Measurements from ENCODE around the gene SLC30A3.

The SLC30A3 gene

GRCh38 chr2:27255660-27256059 lies 7.2 kb downstream of the SLC30A3 start:
- DNase-seq: no peak

GRCh38 chr2:27255187-27255586 lies 7.7 kb downstream of the SLC30A3 start:
- no peak for DNase-seq

- no peak for DNase-seq
These were observed 11.1 kb downstream of the SLC30A3 start for GRCh38 chr2:27251766-27252165.

- no peak for DNase-seq
These were observed 12.0 kb downstream of the SLC30A3 start for GRCh38 chr2:27250652-27251379.

GRCh38 chr2:27249891-27250651 lies 12.8 kb downstream of the SLC30A3 start:
- DNase-seq: no peak

- DNase-seq: no peak
These were observed 13.5 kb downstream of the SLC30A3 start for GRCh38 chr2:27249159-27249890.

GRCh38 chr2:27247893-27248292 lies 15.0 kb downstream of the SLC30A3 start:
- DNase-seq: no peak

- DNase-seq: no peak
These were observed 17.2 kb downstream of the SLC30A3 start for GRCh38 chr2:27245626-27246025.

GRCh38 chr2:27245116-27245515 lies 17.7 kb downstream of the SLC30A3 start:
- DNase-seq: no peak

- DNase-seq: no peak
These were observed 19.3 kb downstream of the SLC30A3 start for GRCh38 chr2:27243391-27244130.

GRCh38 chr2:27242614-27242951 lies 20.3 kb downstream of the SLC30A3 start:
- DNase-seq: no peak

GRCh38 chr2:27241761-27242613 lies 20.9 kb downstream of the SLC30A3 start:
- DNase-seq: no peak

GRCh38 chr2:27240406-27240805 lies 22.4 kb downstream of the SLC30A3 start:
- DNase-seq: no peak

GRCh38 chr2:27238976-27239375 lies 23.9 kb downstream of the SLC30A3 start:
- no peak for DNase-seq

GRCh38 chr2:27237341-27237945 lies 25.4 kb downstream of the SLC30A3 start:
- no peak for DNase-seq

- DNase-seq: no peak
These were observed 26.2 kb downstream of the SLC30A3 start for GRCh38 chr2:27236626-27237025.

GRCh38 chr2:27236136-27236535 lies 26.7 kb downstream of the SLC30A3 start:
- no peak for DNase-seq

GRCh38 chr2:27233341-27233740 lies 29.5 kb downstream of the SLC30A3 start:
- no peak for DNase-seq

GRCh38 chr2:27231921-27232320 lies 30.9 kb downstream of the SLC30A3 start:
- no peak for DNase-seq

- no peak for DNase-seq
These were observed 35.3 kb downstream of the SLC30A3 start for GRCh38 chr2:27227501-27227900.

GRCh38 chr2:27225526-27225925 lies 37.3 kb downstream of the SLC30A3 start:
- DNase-seq: no peak

- DNase-seq: no peak
These were observed 39.4 kb downstream of the SLC30A3 start for GRCh38 chr2:27223416-27223815.
